ENCODE results near the gene SPECC1.

The SPECC1 gene

GRCh38 chr17:20114466-20114865 lies 105.3 kb downstream of the SPECC1 start:
- in situ Hi-C loops (cut with HindIII; ENCODE audit: low sequenced_read_pairs), result no loop called here
- no peak for TF ChIP-seq CTCF (IDR thresholded peaks at IDR 0.05; ENCODE audit: low read depth, low read length)
- H3K4me3 ChIP-seq (ENCODE audit: low read depth, low read length), result no peak overlapping the region
- peak; percentile 29 for DNase-seq (ENCODE audit: low read depth, low spot score)

- H3K4me3 ChIP-seq (ENCODE audit: low read depth, low read length), result no peak overlapping the region
- DNase-seq (ENCODE audit: low read depth, low spot score), result peak; percentile 39
- TF ChIP-seq CTCF (IDR thresholded peaks at IDR 0.05; ENCODE audit: low read depth, low read length), result peak; percentile 74
- in situ Hi-C loops (cut with HindIII; ENCODE audit: low sequenced_read_pairs), result no loop called here
These were observed 107.6 kb downstream of the SPECC1 start for GRCh38 chr17:20116683-20117309.

- H3K4me3 ChIP-seq (ENCODE audit: low read depth, low read length), result no peak overlapping the region
- TF ChIP-seq CTCF (IDR thresholded peaks at IDR 0.05; ENCODE audit: low read depth, low read length), result no peak
- no peak for DNase-seq (ENCODE audit: low read depth, low spot score)
- in situ Hi-C loops (cut with HindIII; ENCODE audit: low sequenced_read_pairs), result no loop called here
These were observed 109.1 kb downstream of the SPECC1 start for GRCh38 chr17:20118280-20118679.

GRCh38 chr17:20120836-20121235 lies 111.7 kb downstream of the SPECC1 start:
- no peak for TF ChIP-seq CTCF (IDR thresholded peaks at IDR 0.05; ENCODE audit: low read depth, low read length)
- no peak for DNase-seq (ENCODE audit: low read depth, low spot score)
- no peak overlapping the region for H3K4me3 ChIP-seq (ENCODE audit: low read depth, low read length)
- in situ Hi-C loops (cut with HindIII; ENCODE audit: low sequenced_read_pairs), result no loop called here

GRCh38 chr17:20121359-20122253 lies 112.4 kb downstream of the SPECC1 start:
- no peak overlapping the region for H3K4me3 ChIP-seq (ENCODE audit: low read depth, low read length)
- peak; percentile 92 for TF ChIP-seq CTCF (IDR thresholded peaks at IDR 0.05; ENCODE audit: low read depth, low read length)
- in situ Hi-C loops (cut with HindIII; ENCODE audit: low sequenced_read_pairs), result no loop called here
- DNase-seq (ENCODE audit: low read depth, low spot score), result peak; percentile 50

GRCh38 chr17:20122254-20122879 lies 113.2 kb downstream of the SPECC1 start:
- no peak overlapping the region for H3K4me3 ChIP-seq (ENCODE audit: low read depth, low read length)
- no peak for DNase-seq (ENCODE audit: low read depth, low spot score)
- no peak for TF ChIP-seq CTCF (IDR thresholded peaks at IDR 0.05; ENCODE audit: low read depth, low read length)
- in situ Hi-C loops (cut with HindIII; ENCODE audit: low sequenced_read_pairs), result no loop called here

Data from astrocyte of the spinal cord (primary cell).